ENCODE data around the gene MEIKIN. TPM values are rescaled to one million over a fixed set of nuclear protein-coding genes. Genes with fewer than 3 reads are reported as not detected.

MEIKIN gene
- total and polyA plus RNA-seq, 2 of the 8 experiments (the other 6 are each of a cell fraction or from before 2014, with no cell fraction given): not detected

- TF ChIP-seq RNF2 (IDR thresholded peaks at IDR 0.05; ENCODE audit: borderline replicate concordance, low read depth, low read length, missing control alignments, poor library complexity, severe bottlenecking) (no peak), BCL11A (IDR thresholded peaks at IDR 0.05; ENCODE audit: low read depth in 2 of 2, low read length in 2 of 2) (no peak)
Observed at GRCh38 chr5:131810510-131811249, 134.8 kb downstream of the MEIKIN start (continued).
